ENCODE data around the gene MBP.

- TF ChIP-seq CTCF (conservative IDR thresholded peaks at IDR 0.05 in 1 of 2, IDR thresholded peaks at IDR 0.05 in 1 of 2; ENCODE audit: low read depth in 1 of 2, low read length in 2 of 2) = no peak
- TF ChIP-seq EZH2 (IDR thresholded peaks at IDR 0.05; ENCODE audit: low read length, missing control alignments) = no peak
These were observed 22.4 kb upstream of the MBP start for GRCh38 chr18:77155031-77155430.
